GM18909 (cell line): ENCODE results near the gene FBXL4.

Experiments used
- ATAC-seq: cut with Tn5 transposase; IDR thresholded peaks from one replicate; pipeline ENCODE4 v1.9.1; 2021; ENCODE audit warnings: mild to moderate bottlenecking; ENCODE audit not compliant: unreplicated experiment, poor library complexity

The FBXL4 gene

DNA sequence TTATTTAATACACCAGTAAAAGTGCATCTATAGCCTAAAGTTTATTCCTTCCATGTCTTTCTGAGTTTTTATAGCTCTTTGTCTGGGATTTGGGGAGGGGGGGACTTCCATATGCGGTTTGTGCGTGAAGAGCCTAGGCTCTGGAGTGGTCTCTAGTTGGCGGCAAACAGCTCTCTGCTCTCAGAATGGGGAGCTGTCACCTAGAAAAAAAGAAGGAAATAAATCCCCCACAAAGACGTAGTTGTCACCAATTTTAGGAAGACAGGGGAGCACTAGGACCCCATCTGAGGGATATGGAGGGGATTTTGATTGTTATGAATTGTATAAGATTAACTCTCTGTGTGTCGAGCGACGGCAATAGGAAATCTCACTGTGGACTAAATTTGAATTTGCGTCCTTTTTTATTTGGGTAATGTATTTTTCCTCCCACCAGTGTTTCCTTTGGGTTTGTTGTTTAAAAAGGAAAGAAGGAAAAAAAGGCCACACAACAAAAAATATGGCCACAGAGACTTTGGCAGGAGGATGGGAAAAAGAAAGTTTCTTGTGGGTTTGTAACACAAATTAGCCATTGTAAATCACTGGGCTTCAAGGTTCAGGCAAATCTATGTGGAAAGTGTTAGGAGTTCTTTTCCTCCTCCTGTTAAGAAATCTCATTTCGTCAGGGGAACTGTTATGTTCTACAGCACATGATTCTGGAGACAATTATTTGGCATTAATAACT lies 106.0 kb downstream of the FBXL4 start:
- ATAC-seq = no peak

GRCh38 chr6:98840996-98841513 lies 106.7 kb downstream of the FBXL4 start:
- no peak for ATAC-seq

DNA sequence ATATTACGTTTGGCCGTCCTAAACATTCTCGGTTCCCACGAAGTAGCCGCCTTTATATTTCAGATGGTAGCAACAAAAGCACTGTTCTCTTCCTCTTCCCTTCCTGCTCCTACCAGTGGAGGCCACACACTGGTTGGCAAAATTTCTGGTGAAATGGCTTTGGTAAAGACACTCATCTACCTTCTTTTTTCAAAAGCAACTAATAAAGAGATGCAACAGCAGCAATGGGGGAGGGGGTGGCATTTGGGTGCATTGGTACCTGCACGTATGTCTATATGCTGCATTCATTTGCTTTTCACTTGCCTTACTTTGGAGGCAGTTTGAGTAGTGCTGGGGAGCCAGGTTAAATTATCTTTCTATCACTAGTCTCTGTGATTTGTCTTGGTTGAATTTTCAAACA lies 107.4 kb downstream of the FBXL4 start:
- ATAC-seq = no peak

GRCh38 chr6:98839781-98840361 lies 107.9 kb downstream of the FBXL4 start:
- ATAC-seq = no peak

DNA sequence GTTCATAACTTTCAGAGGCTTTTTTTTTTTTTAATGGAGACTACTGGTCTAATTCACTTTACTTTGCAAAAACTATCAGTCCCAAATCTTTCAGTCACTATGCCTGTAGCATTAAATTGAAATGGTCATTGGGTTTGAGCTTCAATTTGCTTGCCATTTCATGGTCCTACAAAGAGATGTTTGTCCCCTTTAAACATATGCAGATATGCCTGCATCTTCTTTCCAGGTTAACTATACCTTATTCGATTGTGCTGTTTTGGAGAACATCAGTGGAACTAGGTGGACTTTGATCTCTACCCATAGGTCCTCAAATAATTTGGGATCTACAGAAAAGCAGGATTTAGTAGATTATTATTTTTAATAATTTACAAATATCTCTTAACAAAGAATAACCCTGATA lies 108.8 kb downstream of the FBXL4 start:
- no peak for ATAC-seq

- ATAC-seq = no peak
These were observed 109.7 kb downstream of the FBXL4 start for GRCh38 chr6:98838032-98838431.

DNA sequence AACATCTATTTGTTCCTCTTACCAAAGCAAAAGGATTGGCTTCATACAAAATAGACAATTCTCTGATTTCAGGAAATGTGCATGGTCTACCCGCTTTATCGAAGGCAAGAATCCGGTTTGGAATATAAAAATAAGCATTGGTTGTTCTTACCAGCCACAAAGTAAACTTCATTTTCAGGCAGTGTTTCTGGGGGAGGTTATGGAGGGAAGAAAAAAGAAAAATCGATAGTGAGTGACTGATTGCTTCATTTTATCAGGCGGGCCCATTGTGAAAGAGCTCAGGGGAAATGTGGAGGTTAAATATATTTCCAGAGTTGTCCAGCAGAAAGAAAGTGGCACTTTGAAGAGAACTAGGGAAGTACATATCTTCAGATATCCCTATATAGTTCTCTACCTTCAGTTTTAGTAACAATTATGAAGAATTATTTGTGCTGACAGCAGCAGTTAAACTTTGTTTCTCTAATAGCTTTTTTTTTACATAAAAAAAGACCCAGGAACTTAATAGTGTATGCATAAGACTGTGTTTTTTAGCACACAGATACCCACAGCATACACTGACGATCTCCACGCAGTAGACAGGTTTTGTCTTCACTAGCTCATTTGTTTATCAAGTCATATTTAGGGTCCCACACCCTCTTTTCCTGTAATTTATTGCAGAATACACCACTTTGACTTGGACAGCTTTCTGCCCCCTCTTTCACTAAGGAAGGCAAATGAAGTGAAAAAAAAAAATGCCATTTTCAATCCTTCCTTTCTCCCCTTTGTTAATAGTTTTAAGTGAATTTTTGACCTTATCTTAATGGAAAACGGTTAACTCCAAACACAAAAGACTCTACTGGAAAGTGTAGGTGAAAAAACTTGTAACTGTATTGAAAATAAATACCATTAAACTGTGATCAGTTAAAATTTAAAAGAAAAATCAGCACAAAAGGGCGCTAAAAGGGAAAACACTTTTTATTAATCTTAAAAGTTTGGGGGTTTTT lies 110.5 kb downstream of the FBXL4 start:
- ATAC-seq = no peak

DNA sequence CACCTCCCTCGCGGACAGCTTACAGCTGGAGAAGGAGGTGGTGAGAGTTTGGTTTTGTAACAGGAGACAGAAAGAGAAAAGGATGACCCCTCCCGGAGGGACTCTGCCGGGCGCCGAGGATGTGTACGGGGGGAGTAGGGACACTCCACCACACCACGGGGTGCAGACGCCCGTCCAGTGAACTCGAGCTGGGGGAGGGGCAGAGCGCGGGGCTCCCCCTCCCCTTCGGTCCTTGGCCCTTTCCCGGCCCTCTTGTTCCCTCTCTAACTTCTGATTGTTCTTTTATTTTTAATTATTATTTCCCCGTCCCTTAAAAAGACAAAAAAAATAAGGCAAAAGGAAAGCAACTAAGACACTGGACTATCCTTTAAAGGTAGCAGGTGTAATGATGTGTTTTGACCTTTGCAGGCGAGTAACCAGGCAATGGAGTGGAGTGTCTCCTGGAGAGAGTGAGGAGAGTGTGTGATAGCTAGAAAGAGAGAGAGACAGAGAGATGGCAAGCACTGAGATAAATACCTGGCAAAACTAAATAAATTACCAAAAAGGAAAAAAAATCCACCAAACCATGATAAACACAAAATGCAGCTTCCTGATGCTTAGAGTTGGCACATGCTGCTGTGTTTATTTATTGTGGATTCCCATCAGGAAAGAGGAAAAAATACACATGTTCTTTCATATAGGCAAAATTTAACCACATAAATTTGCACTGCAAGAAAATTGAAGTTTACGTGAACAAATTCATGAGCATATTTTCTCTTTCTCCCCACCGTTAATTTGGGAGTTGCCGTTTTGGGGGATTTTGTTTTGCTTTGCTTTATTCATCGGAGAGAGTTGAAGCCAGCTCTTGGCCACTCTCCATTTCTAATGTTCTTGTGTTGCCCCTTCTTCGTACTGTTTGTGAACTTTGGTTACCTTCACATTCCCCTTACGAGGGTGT lies 111.5 kb downstream of the FBXL4 start:
- ATAC-seq = no peak

DNA sequence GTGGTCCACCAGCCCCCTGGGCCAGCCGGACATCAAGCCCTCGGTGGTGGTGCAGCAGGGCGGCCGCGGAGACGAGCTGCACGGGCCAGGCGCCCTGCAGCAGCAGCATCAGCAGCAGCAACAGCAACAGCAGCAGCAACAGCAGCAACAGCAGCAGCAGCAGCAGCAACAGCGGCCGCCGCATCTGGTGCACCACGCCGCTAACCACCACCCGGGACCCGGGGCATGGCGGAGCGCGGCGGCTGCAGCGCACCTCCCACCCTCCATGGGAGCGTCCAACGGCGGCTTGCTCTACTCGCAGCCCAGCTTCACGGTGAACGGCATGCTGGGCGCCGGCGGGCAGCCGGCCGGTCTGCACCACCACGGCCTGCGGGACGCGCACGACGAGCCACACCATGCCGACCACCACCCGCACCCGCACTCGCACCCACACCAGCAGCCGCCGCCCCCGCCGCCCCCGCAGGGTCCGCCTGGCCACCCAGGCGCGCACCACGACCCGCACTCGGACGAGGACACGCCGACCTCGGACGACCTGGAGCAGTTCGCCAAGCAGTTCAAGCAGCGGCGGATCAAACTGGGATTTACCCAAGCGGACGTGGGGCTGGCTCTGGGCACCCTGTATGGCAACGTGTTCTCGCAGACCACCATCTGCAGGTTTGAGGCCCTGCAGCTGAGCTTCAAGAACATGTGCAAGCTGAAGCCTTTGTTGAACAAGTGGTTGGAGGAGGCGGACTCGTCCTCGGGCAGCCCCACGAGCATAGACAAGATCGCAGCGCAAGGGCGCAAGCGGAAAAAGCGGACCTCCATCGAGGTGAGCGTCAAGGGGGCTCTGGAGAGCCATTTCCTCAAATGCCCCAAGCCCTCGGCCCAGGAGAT lies 112.4 kb downstream of the FBXL4 start:
- ATAC-seq = no peak

GRCh38 chr6:98834060-98835031 lies 113.4 kb downstream of the FBXL4 start, which contains the start of gene POU3F2:
Gene POU3F2 (plus strand): TSS chr6:98834574. CDS start chr6:98834874, 300 bp downstream.
- ATAC-seq = peak; percentile 69

DNA sequence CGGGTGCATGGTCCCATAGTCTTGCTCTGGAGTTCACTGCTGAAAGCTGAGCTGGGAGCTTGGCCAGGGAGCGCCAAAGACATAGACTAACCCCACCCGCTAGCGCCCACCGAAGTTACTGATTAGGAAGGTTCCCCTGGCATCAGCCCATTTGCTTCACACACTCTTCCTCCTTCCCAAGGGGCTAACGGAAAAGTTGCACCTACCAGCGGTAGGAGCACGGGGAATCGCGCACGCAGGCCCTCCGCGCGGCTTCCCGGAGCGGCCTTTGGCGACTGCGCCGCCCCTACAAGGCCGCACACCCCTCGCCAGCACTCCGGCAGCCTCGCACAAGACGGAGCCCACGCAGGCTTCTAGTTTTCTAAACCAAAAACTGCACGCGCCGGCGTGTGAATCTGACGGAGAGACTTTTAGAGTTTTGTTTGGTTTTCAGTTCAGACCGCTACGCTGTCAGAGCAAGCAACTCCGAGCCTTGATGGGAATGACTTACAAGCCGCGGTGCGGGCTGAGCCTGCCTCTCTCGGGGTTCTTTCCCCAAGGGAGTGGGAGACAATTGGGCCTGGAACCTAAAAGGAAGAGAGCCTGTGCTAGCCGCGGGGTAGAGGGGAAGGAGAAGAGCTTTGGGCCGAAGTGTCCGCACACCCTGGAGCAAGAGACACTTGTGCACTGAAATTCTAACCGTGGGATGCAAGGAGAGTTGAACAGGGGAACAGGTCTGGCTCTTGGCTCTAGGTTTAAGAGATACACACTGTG lies 114.3 kb downstream of the FBXL4 start:
- ATAC-seq = no peak

DNA sequence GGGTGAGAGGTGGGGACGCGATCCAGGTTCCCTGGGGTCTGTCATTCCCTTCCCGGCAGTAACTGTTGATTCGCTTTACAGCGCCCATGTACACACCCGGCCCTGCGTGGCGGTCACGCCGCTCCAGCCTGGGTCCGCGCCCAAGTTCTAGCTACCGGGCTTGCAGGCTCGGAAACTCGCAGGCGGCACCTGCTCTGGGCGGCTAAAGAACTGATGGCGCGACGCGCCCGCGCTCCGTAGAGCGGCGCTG lies 114.8 kb downstream of the FBXL4 start:
- peak; percentile 31 for ATAC-seq

DNA sequence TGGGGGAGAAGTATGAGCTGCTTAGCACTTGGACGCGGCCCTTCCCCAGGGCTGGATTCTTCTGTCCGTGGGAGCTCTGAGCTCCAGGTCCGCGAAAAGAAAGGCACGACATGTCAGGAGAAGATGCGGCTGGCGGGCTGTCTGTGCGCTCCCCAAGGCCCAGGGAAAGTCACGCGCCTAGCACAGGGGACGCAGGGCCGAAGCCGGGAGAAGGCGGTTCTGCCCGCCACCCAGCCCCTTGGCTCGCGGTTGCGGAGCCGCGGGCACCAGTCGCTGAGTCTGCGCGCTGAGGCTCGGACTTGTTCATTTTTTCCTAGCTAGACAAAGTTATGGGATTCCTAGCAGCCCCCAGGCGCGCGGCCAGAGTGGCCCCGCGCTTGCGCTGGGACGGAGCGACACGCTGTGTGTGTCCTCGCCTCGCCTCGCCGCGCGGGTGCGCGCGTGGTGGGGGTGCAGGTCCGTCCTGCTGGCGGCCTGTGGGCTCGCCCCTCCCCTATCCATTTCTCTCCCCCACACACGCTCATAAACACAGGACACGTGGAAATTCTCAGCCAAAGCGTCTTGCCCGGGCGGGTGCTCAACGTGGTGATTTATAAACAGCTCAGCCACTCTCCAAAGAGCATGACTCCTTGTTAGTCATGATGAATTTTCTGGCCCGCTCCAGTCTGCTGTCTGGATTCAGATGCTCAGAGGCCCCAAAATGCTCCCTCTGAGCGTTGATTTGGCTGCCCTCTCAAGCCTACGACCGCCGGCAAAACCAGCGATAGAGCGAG lies 115.3 kb downstream of the FBXL4 start:
- no peak for ATAC-seq

GRCh38 chr6:98831959-98832283 lies 115.8 kb downstream of the FBXL4 start:
- ATAC-seq = no peak

GRCh38 chr6:98831057-98831958 lies 116.4 kb downstream of the FBXL4 start:
- ATAC-seq = no peak

GRCh38 chr6:98830146-98830545 lies 117.6 kb downstream of the FBXL4 start:
- no peak for ATAC-seq
